Natural killer cell (primary cell): ENCODE data around the gene GGT6. TPM values are rescaled to one million over a fixed set of nuclear protein-coding genes. Genes with fewer than 3 reads are reported as not detected.
A peak's percentile ranks its signal among the peaks of the same experiment; 100 is the strongest.

Experiments used
- ATAC-seq, 3 donors: fragments of 150-1000 bp in 2 of 3; fragments of 200-7000 bp in 1 of 3; cut with Tn5 transposase; 1 replicate in 1 of 3; 2 replicates in 2 of 3; pipeline ENCODE4 v1.10.0; 2021; ENCODE audit warnings: mild to moderate bottlenecking in 2 of 3, moderate library complexity in 2 of 3
- DNase-seq, 2 donors: peaks; one replicate each; pipeline versions ENCODE4 v3.0.0 to v3.0.0-alpha.2; 2013 to 2021; ENCODE audit warnings: mixed read lengths in 1 of 2
- H3K27ac ChIP-seq: one replicate; pipeline ENCODE4 v1.5.1; 2013; ENCODE audit warnings: mild to moderate bottlenecking, low read length
- H3K27me3 ChIP-seq: one replicate; pipeline ENCODE4 v1.6.1; 2013; ENCODE audit warnings: low read length; ENCODE audit not compliant: control insufficient read depth, insufficient read depth
- H3K36me3 ChIP-seq: one replicate; pipeline ENCODE4 v1.6.1; 2013; ENCODE audit warnings: low read length; ENCODE audit not compliant: control insufficient read depth, insufficient read depth
- H3K4me1 ChIP-seq: one replicate; pipeline ENCODE4 v1.6.1; 2013; ENCODE audit warnings: low read length; ENCODE audit not compliant: control insufficient read depth, insufficient read depth
- H3K4me3 ChIP-seq: one replicate; pipeline ENCODE4 v1.5.1; 2013; ENCODE audit warnings: low read length
- H3K9me3 ChIP-seq: one replicate; pipeline ENCODE4 v1.6.1; 2013; ENCODE audit warnings: low read length; ENCODE audit not compliant: control insufficient read depth, insufficient read depth
- H3K27ac Mint-ChIP-seq, 2 donors: one replicate each; pipeline ENCODE4 v1.8.0; 2022; ENCODE audit warnings: mild to moderate bottlenecking in 2 of 2, mixed read lengths in 2 of 2, moderate library complexity in 1 of 2
- H3K27me3 Mint-ChIP-seq, 2 donors: one replicate each; pipeline ENCODE4 v1.8.0; 2022; ENCODE audit warnings: low read depth in 2 of 2, mixed read lengths in 2 of 2
- H3K36me3 Mint-ChIP-seq: one replicate; pipeline ENCODE4 v1.8.0; 2022; ENCODE audit warnings: mixed read lengths
- H3K4me1 Mint-ChIP-seq, 2 donors: one replicate each; pipeline ENCODE4 v1.8.0; 2022; ENCODE audit warnings: mixed read lengths in 2 of 2
- H3K4me3 Mint-ChIP-seq: one replicate; pipeline ENCODE4 v1.8.0; 2022; ENCODE audit warnings: mild to moderate bottlenecking, moderate library complexity, mixed read lengths
- H3K9me3 Mint-ChIP-seq, 2 donors: one replicate each; pipeline ENCODE4 v1.8.0; 2022; ENCODE audit warnings: mixed read lengths in 2 of 2
- CTCF ChIP-seq: fragments of 200-600 bp; IDR thresholded peaks from one replicate; pipeline ENCODE4 v1.8.0; 2022; ENCODE audit warnings: antibody characterized with exemption
- WGBS: methylation state at CpG from one replicate; pipeline ENCODE4 v1.1.7; 2013; ENCODE audit warnings: missing lambda C conversion rate; ENCODE audit not compliant: insufficient coverage; 5-methylcytosine and 5-hydroxymethylcytosine counted together
- intact Hi-C: fragments of 100-400 bp; cut with micrococcal nuclease; formaldehyde crosslinking; loops from one replicate; pipeline ENCODE4 v1.14.2; 2022
- total RNA-seq, 4 donors: library from RNA; stranded (reverse); fragments of 120-200 nt in 1 of 4; gene quantifications; one replicate each; pipeline versions ENCODE4 v1.2.3 to v1.2.4, GENCODE V29; 2013 to 2022

Gene GGT6
- total RNA-seq, 3 donors from 2014 or later (not counting 1 experiment from before 2014, with no cell fraction given) = not detected

GRCh38 chr17:4509923-4510617, 50.3 kb downstream of the GGT6 start:
- Mint-ChIP-seq H3K9me3 (no peaks in the 10 kb centered on the region), H3K4me1 (peaks cover 19 to 30% of the 10 kb centered on the region in 2 donors), H3K4me3 (peak overlapping the region; percentile 64), H3K27me3 (peaks cover 11 to 34% of the 10 kb centered on the region in 2 donors), H3K36me3 (no peaks in the 10 kb centered on the region), H3K27ac (peak overlapping the region in 1 of 2 donors; percentile 78)
- intact Hi-C loops = no loop called here
- peaks cover under 1% of the 10 kb centered on the region for H3K27me3 ChIP-seq
- peak in 1 of 3 donors; percentile 17 for ATAC-seq
- H3K4me1 ChIP-seq = peaks cover 27% of the 10 kb centered on the region
- no peaks in the 10 kb centered on the region for H3K9me3 ChIP-seq
- H3K36me3 ChIP-seq = no peaks in the 10 kb centered on the region
- no peak for TF ChIP-seq CTCF
- DNase-seq = no peak
- H3K4me3 ChIP-seq = no peak overlapping the region
- WGBS = 53% methylated on average over 21 of the region's 21 CpGs
- H3K27ac ChIP-seq = no peak overlapping the region

GRCh38 chr17:4509401-4509800, 51.0 kb downstream of the GGT6 start:
- Histone ChIP-seq H3K4me1 (peaks cover 32% of the 10 kb centered on the region), H3K36me3 (no peaks in the 10 kb centered on the region), H3K27ac (no peak overlapping the region), H3K27me3 (peaks cover 6% of the 10 kb centered on the region), H3K4me3 (no peak overlapping the region), H3K9me3 (no peaks in the 10 kb centered on the region)
- no peak for TF ChIP-seq CTCF
- WGBS = 16% methylated on average over 8 of the region's 8 CpGs
- intact Hi-C loops = no loop called here
- no peaks in the 10 kb centered on the region for H3K36me3 Mint-ChIP-seq
- peaks cover 19 to 32% of the 10 kb centered on the region in 2 donors for H3K4me1 Mint-ChIP-seq
- DNase-seq (peak in 1 of 2 donors; percentile 48), ATAC-seq (peak; percentile 61 to 87 (median 85))
- peak overlapping the region in 1 of 2 donors; percentile 78 for H3K27ac Mint-ChIP-seq
- H3K9me3 Mint-ChIP-seq = no peaks in the 10 kb centered on the region
- H3K4me3 Mint-ChIP-seq = peak overlapping the region; percentile 64
- peaks cover 14 to 41% of the 10 kb centered on the region in 2 donors for H3K27me3 Mint-ChIP-seq

GRCh38 chr17:4508207-4508606, 52.2 kb downstream of the GGT6 start:
- no peak overlapping the region for H3K27ac ChIP-seq

More at GRCh38 chr17:4508207-4508606, 52.2 kb downstream of the GGT6 start:
- Mint-ChIP-seq H3K27me3 (peaks cover 14 to 45% of the 10 kb centered on the region in 2 donors), H3K9me3 (no peaks in the 10 kb centered on the region), H3K4me3 (peak overlapping the region; percentile 26), H3K36me3 (no peaks in the 10 kb centered on the region), H3K27ac (peak overlapping the region in 1 of 2 donors; percentile 78), H3K4me1 (peaks cover 19 to 36% of the 10 kb centered on the region in 2 donors)
- no peak for ATAC-seq
- intact Hi-C loops = no loop called here
- H3K36me3 ChIP-seq = no peaks in the 10 kb centered on the region
- H3K4me3 ChIP-seq = no peak overlapping the region
- TF ChIP-seq CTCF = no peak
- peaks cover 38% of the 10 kb centered on the region for H3K4me1 ChIP-seq
- no peak for DNase-seq
- H3K9me3 ChIP-seq = no peaks in the 10 kb centered on the region
- WGBS = 70% methylated on average over 3 of the region's 3 CpGs
- H3K27me3 ChIP-seq = peaks cover 6% of the 10 kb centered on the region
